HG02852 (cell line): ENCODE measurements around the gene ATG9A.

Source experiments
- ATAC-seq: cut with Tn5 transposase; IDR thresholded peaks from one replicate; pipeline ENCODE4 v1.9.1; 2021; ENCODE audit warnings: mild to moderate bottlenecking, moderate library complexity; ENCODE audit not compliant: unreplicated experiment

The ATG9A gene

DNA sequence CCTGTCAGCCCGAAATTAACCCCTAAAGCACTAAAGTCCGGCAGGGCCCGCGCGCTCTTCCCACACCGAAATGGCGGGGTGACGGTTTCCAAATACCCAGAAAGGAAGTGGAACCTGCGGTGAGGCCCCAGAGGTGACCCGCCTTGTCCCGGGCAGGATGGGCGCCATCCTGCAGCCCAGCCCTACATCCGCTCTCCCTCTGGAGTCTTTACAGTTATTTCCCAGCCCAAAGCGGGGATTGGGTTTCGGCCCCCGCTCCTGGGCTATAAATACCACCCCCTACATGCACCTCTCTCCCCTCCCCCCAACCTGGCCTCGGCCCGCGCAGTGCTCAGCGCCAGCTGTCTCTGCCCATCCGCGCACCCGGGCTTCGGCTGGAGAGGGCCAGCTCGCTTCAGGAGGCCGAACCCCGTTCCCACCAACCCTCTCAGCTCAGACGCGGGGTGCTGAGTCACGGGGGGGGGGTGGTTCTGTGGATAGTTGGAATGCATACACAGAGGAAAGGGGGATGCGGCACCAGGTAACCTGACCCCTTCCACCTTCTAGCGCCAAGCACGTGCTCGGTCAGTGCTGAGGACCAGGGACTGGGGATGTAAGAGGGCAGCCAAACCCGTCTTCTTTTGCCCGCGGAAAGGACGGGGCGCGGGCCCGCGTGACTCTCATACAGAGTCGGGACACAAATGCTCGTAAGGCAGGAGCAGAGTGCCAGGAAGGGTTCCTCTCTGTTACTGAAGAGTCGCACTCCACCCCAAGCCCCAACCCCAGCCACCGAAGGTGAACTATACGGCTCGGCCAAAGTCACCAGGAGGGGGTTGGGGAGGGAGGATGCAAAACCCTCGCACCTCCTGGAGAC lies 23.7 kb upstream of the ATG9A start, which contains the start of gene TUBA4B:
Gene TUBA4B (plus strand): TSS at position 344 of the 853 bp plus-strand sequence. CDS start 165 bp downstream, at position 509.
- peak; percentile 21 for ATAC-seq

DNA sequence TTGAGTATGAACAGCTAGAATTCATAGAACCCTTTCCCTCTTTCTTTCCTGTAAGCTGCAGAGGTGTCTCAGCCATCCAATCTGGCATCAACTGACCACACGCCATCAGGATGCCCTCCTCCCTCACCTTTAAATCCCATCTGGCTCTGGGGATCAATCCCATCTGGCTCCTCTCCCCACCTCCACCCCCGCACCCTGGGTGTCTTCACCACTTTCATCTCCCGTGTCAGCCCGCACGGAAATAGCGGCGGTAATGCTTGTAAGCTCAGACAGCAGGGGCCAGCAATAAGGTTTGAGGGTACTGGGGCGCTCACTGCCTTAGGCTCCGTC lies 23.1 kb upstream of the ATG9A start:
- ATAC-seq, result no peak

DNA sequence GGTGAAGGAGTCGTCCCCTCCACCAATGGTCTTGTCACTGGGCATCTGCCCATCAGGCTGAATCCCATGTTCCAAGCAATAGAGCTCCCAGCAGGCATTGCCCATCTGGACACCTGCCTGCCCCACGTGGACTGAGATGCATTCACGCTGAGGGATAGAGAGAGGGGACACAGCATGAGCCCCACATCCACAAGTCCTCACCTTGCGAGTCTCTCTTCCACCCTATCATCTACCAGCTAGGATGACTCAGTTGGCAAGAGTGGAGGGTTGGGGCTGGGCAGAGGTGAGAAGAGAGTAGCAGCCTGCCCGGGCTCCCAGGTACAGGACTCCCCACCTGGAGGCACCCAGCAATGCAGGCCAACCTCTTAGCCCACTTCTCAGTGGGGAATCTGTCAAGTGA lies 22.6 kb upstream of the ATG9A start:
- no peak for ATAC-seq

DNA sequence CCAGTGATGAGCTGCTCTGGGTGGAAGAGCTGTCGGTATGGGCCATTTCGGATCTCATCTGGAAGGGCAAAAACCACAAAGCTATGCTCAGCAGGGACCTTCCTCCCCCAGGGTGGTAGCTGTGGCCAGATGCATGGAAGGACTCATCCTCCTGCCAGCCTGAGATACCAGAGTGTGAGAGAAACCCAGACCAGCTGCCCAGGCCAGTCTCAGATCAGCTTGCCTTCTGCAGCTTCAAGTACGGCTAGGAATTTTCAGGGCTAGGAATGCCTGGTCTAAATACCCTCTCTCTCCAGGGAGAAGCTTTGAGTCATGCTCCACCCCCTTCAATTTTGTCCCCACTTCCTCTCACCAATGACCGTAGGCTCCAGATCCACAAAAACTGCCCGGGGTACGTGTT lies 22.2 kb upstream of the ATG9A start:
- no peak for ATAC-seq

DNA sequence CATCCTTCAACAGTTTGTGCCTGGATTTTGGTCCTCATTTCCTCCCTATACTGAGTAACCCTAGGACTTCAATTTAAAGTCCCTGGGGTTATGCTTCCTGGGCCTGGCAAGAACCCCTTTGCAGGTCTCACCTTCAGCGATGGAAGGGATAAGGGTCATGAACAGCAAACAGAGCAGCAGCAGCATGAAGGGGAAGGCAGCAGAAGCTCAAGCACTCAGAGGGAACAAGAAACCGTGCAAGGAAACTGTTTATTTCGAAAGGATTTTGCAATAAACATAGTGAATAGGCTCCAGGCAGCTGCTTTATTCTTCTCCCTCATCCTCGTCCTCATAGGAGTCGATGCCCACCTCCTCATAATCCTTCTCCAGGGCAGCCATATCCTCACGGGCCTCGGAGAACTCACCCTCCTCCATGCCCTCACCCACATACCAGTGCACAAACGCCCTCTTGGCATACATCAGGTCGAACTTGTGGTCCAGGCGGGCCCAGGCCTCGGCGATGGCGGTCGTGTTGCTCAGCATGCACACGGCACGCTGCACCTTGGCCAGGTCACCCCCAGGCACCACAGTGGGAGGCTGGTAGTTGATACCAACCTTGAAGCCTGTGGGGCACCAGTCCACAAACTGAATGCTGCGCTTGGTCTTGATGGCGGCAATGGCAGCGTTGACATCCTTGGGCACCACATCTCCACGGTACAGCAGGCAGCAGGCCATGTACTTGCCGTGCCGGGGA lies 20.8 kb upstream of the ATG9A start:
- no peak for ATAC-seq

DNA sequence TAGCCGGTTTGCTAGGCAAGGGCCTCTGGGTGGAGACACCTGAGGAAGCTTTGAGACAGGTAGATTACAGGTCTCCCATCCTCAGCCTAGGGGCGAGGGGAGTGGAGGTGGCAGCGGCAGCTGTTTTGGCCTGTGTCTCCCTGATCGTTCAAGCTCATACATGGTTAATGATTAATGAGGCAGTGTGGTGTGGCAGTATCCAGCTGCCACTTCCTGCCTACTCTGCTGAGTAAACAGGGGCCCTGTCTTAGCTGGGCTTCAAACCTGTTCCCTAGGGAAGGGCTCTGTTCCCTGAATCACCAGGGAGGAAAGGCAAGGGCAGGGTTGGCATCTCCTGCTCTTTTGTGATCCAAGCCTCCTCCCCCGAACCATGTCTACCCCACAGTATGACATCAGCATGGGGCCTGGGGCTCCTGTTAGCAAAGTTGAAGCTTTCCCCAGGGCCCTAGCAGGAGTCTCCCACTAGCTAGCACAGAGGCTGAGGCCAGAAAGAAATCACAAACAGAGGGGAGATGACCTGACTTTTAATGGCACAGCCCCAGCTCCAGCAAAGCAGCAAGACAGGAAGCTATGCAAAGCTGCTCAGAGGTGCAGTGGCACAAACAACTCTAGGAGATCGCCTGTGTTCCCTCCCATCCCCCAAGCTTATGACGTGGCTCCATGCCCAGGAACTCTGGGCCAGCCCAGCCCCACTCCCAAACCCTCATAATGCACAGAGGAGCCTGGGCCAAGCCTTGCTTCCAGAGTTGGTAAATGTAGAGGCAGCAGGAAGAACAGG lies 20.0 kb upstream of the ATG9A start:
- ATAC-seq, result no peak

DNA sequence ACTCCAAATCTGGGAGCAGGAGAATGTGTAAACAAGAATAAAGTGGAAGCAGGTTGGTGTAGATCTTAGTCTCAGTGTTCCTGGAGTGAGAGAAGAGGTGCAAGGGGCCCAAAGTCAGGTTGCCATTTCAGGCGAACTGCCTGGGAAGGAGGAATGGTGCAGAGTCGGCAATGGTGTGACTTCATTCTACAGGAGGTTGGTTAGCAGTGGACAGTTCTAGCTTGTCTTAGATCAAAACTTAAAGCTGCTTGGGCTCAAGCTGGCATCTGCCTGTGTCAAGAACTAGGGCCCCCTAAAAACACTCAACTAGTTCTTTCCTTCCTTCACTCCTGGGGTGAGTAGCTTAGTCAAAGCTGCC lies 19.4 kb upstream of the ATG9A start:
- ATAC-seq, result no peak

DNA sequence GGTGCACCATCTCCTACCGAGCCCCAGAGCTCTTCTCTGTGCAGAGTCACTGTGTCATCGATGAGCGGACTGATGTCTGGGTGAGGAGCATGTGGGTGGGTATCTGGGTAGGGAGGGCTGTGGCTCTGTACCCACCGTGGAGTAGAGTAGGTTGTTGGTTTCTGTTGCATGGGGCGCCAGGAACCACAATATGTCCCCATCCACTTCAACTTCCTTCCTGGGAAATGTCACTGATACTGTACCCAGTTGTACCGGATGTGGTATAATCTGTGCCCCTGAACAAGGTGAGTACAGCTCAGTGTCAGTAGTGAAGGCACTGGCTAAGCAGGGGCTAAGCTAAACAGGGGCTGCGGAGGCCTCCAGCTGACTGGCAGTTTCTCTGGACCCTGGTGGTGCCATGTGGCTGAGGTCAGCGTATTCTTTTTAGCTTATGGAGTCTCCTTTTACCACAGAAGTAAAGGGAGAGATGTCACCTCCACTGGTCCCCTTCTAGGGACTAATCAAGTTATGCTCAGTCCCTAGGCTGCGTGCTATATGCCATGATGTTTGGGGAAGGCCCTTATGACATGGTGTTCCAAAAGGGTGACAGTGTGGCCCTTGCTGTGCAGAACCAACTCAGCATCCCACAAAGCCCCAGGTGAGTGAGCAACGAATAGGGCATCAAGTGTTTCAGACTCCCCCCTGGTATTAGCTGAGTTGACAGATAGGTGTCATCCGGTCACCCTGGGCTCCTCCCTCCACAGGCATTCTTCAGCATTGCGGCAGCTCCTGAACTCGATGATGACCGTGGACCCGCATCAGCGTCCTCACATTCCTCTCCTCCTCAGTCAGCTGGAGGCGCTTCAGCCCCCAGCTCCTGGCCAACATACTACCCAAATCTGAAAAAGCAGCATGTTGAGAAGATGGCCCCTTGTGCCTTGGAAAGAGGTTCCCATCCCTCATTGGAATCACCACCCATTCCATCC lies 18.5 kb upstream of the ATG9A start:
- no peak for ATAC-seq

DNA sequence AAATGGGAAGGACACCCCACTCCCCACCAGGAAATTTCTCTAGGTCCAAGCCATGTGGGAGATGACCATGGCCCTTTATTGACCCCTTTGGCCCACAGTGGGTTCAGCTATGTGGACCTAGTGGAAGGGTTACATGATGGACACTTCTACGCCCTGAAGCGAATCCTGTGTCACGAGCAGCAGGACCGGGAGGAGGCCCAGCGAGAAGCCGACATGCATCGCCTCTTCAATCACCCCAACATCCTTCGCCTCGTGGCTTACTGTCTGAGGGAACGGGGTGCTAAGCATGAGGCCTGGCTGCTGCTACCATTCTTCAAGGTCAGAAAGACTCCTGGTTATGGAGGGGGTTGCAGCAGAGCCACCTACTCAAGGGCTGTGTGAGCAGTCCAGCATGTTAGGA lies 17.1 kb upstream of the ATG9A start:
- no peak for ATAC-seq

DNA sequence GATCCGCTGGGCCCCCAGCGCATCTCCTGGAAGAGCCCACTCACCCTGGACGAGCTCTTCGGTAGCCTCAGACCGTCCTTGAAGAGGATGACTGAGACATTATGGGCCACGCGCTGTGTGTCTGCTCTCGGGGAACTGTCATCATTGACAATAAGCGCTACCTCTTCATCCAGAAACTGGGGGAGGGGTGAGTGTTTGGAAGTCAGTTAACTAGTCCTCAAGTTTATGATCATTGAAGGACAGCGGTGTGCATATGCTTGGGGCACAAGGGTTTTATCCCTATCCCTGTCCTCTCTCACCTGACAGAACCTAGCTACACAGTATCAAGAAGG lies 16.4 kb upstream of the ATG9A start:
- ATAC-seq, result no peak

DNA sequence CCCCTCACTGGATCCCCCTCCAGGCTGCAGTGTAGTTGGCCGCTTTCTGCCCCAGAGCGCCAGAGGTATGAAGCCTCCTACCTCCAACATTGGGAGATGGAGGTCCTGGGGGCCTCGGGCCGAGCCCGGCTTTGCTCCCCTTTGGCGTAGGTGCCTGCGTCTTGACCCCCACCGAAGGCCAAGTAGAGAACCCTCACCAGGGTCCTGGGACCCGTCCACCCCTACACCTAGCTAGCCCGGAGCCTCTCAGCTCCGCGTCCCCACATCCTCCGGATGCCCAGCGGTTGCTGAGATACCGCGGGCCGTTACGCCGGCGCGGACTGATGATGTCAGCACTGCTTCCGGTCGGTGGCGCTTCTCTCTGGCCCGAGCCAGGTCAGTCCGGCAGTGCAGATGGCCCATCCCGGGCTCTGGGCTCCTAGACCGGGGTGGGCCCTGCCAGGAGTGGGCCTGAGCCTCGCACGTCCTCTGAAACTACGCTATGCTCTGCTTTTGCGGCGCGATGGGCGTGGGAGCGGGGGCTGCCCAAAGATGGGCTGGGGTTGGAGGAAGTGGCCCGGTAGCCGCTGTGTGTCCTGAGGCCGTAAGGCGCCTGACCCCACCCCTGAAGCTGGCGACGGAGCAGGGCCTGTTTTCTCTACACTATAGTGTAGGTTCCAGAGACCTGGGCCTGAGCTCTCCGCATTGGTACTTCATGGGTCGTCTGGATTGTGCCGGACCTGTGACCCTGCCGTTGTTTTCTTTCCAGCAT lies 15.9 kb upstream of the ATG9A start, which contains the start of the genes GLB1L and STK16:
Gene GLB1L (minus strand): TSS at position 297 of the 751 bp plus-strand sequence. CDS start 1,871 bp downstream, outside the sequence.
Gene STK16 (plus strand): TSS at position 332 of the 751 bp plus-strand sequence. CDS start 521 bp downstream, outside the sequence.
- peak; percentile 85 for ATAC-seq

DNA sequence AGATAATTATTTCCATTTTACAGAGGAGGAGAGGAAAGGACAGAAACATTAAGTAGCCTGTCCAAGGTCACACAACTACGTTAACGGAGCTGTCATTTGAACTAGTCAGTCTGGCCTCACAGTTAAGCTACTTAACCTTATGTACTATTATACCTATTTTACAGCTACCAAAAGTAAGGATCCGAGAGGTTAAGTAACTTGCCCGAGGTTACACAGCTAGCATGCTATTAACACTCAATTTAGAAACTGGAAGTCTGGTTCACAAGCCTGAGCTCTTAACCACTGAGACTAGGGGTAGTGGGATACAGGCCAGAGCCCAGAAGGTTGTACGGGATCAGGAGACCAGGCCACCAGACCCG lies 15.3 kb upstream of the ATG9A start:
- no peak for ATAC-seq

DNA sequence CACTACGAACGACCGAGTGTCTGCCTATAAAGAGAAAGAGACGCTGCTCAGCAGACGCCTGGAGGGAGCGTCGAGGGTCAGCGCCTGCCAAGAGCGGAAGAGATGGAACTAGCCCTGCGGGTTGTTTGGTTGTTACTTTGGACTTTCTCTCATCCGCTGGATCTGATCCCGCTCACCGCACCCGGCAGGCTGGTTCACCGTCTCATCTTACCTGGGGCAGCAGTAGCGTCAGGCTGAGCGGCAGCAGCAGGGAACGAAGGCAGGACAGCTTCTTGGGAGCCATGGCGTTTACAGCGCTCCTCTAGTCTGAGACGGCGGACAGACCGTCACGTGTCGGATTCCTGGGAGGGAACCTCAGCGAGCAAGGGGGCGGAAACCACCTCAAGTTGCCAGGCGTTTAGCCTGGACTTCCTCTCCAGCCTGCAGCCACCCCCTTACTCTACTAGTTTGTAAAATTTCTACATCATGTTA lies 13.9 kb upstream of the ATG9A start:
- no peak for ATAC-seq

DNA sequence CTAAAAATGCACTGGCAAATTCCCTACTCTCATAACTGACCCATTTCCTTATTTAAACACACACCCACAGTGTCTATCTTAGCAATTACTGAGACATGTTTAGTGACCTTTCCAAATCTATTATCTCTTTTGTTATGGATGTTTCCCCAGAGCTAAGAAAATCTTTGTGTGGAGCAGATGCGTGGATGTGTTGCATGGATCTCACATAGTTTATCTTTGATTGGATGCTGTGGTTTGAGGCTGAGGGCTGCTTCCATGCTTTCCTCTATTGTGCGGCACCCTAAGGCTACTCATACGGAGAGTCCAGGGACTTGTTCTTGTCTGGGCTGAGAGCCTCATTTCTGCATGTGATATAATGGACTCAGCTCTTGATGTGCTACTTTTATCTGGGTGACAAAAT lies 4.9 kb upstream of the ATG9A start:
- ATAC-seq, result no peak

DNA sequence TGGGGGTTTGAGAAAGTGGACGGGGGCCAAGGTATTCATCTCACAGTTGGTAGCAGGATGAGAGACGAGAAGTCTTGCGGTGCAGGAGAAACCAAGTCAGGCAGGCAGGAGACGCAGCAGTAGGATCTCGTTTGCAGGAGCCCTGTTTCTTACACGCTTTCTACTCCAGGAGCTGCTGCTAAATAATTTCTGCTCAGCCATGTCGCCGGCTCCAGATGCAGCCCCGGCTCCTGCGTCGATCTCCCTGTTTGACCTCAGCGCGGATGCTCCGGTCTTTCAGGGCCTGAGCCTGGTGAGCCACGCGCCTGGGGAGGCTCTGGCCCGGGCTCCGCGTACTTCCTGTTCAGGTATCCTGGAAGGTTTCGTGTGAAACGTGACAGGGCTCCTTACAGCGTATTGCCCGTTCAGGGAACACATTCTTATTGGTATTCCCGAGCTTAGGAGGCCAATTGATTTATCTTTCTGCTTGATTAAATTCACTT lies 664 bp upstream of the ATG9A start:
- ATAC-seq, result no peak

DNA sequence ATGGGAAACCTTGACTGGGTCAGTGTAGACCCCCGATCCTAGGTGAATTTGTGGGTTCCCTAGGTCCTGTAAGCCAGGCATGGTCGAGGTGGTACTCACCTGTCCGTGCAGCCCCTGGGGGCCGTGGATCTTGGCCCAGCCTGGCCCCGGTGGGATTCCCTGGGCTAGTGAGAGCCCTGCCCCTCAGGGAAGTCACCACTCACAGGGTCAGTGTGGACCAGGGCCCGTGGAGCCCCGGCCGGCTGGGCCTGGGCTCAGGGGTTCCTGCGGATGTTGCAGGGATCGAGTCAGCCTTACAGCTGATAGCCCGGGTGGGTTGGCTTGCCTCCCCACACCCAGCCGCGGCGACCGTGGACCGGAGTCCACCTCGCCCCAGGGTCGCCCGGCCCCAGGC lies 528 bp downstream of the ATG9A start:
- peak; percentile 15 for ATAC-seq

DNA sequence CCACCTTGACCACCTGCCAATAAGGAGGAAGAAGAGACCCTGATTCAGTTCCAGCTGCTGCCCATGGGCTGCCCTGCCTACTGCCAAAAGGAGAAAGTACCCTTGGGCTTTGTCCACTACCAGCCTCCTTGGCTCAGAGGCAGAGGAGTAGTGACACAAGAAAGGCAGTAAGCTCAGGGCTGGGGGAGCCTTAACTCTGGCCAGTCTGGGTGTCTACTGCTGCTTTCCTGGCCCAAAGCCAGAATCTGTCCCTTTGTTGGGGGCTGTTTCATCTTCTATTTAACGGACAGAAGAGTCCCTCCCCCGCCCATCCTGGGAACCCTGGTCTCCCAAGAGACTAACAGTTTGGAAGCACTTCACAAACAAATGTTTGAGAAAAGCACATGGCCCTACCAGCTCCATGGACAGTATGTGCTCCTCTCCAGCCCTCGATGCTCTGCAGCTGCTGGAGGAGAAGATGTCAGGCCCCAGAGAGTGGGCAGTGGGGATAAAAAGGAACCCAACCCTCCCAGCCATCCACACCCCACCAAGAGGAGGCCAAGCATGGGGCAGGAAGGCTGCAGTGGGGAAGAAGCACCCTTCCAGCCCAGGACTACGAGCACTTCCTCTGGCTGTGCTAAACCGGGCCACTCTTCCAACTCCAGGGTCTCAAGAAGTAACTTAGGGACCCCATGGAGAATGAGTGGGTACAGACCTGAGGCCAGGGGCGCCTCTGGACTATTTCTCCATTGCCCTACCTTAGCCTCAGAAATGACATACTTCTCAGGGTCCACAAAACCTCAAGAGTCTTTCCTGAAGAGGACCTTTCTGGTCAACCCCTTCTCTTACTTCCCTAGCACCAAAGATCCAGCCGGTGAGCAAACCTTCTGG lies 1.2 kb downstream of the ATG9A start:
- no peak for ATAC-seq

DNA sequence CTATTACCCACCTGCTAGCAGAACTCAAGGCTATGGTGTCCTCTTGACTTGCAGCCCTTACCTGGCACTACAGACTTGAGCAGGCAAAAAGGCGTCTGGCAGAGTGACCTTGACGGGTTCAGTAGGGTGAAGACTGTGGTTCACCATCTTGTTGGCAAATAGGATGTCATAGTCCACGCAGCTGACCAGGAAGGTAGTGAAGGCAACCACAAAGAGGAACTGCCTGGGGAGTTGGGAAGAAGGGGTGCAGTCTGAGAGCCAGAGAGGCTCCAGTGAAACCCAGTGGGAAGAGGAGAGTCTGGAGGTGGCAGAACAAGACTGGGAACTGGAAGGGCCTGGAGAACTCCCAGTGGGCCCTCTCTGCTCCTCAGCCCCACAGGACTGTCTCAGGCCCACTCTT lies 4.1 kb downstream of the ATG9A start:
- no peak for ATAC-seq
